Sigmoid colon (tissue), 7 donors: ENCODE results near the gene L2HGDH. TPM values are rescaled to one million over a fixed set of nuclear protein-coding genes. Genes with fewer than 3 reads are reported as not detected.

ENCODE experiments used
- DNase-seq: peaks from one replicate; pipeline ENCODE4 v3.0.0-alpha.2; 2019
- H3K27ac ChIP-seq, 4 donors: fragments of 200-600 bp; sonication (generic); one replicate each; pipeline ENCODE4 v1.5.1; 2016 to 2019; ENCODE audit warnings: mild to moderate bottlenecking in 1 of 4
- H3K27me3 ChIP-seq, 3 donors: fragments of 200-600 bp; sonication (generic); one replicate each; pipeline ENCODE4 v1.5.1; 2019; ENCODE audit warnings: mild to moderate bottlenecking in 1 of 3
- H3K36me3 ChIP-seq, 4 donors: fragments of 200-600 bp; sonication (generic); one replicate each; pipeline ENCODE4 v1.5.1; 2016 to 2019
- H3K4me1 ChIP-seq, 4 donors: fragments of 200-600 bp; sonication (generic); one replicate each; pipeline ENCODE4 v1.5.1; 2017 to 2019
- H3K4me3 ChIP-seq, 4 donors: fragments of 200-600 bp; sonication (generic); one replicate each; pipeline ENCODE4 v1.5.1; 2017 to 2019; ENCODE audit warnings: mild to moderate bottlenecking in 2 of 4, moderate library complexity in 1 of 4
- H3K9me3 ChIP-seq, 4 donors: fragments of 200-600 bp in 3 of 4; sonication (generic) in 3 of 4; one replicate each; pipeline versions ENCODE4 v1.5.1 to v1.6.1; 2013 to 2019
- EP300 ChIP-seq, 4 donors: sonication (generic); formaldehyde crosslinking; IDR thresholded peaks; one replicate each; pipeline ENCODE4 v1.6.1; 2017; ENCODE audit warnings: antibody characterized with exemption in 4 of 4
- POLR2A ChIP-seq, 2 donors: fragments of 450-650 bp; IDR thresholded peaks; one replicate each; pipeline ENCODE4 v1.6.1; 2016; ENCODE audit warnings: antibody characterized with exemption in 2 of 2, mild to moderate bottlenecking in 2 of 2, moderate library complexity in 2 of 2
- POLR2AphosphoS5 ChIP-seq, 4 donors: sonication (generic); formaldehyde crosslinking; IDR thresholded peaks; one replicate each; pipeline ENCODE4 v1.6.1; 2017; ENCODE audit warnings: antibody characterized with exemption in 4 of 4
- WGBS, 2 donors: extraction: QIAGEN DNeasy Blood & Tissue Kit; methylation state at CpG; one replicate each; pipeline ENCODE4 v1.1.7; 2013; 5-methylcytosine and 5-hydroxymethylcytosine counted together
- intact Hi-C: fragments of 100-400 bp; cut with DNase I; formaldehyde crosslinking; loops from one replicate; pipeline ENCODE4 v1.15.1; 2023
- polyA plus RNA-seq, 3 donors: library from polyadenylated mRNA; stranded (reverse); fragments of 200-250 nt; gene quantifications; one replicate each; pipeline ENCODE4 v1.2.3, GENCODE V29; 2013
- total RNA-seq, 4 donors: library from RNA; depleted of rRNA; stranded (reverse); fragments of >200 nt; gene quantifications; one replicate each; pipeline ENCODE4 v1.1.0, GENCODE V29; 2016
- TF ChIP-seq, protein P1 (sequence below), 4 experiments: fragments of 450-650 bp in 3 of 4; fragments of 200-600 bp in 1 of 4; IDR thresholded peaks; one replicate each; pipeline ENCODE4 v1.5.1; 2016 to 2019; ENCODE audit warnings: antibody characterized with exemption in 4 of 4, mild to moderate bottlenecking in 3 of 4, moderate library complexity in 2 of 4
- donor health status: healthy with polysubstance abuse.
- donor health status: Bipolar disorder and iron deficiency.
- donor health status: healthy.

L2HGDH gene
- total and polyA plus RNA-seq, 7 donors = 2.7 to 6.7 (median 3.9) TPM

DNA sequence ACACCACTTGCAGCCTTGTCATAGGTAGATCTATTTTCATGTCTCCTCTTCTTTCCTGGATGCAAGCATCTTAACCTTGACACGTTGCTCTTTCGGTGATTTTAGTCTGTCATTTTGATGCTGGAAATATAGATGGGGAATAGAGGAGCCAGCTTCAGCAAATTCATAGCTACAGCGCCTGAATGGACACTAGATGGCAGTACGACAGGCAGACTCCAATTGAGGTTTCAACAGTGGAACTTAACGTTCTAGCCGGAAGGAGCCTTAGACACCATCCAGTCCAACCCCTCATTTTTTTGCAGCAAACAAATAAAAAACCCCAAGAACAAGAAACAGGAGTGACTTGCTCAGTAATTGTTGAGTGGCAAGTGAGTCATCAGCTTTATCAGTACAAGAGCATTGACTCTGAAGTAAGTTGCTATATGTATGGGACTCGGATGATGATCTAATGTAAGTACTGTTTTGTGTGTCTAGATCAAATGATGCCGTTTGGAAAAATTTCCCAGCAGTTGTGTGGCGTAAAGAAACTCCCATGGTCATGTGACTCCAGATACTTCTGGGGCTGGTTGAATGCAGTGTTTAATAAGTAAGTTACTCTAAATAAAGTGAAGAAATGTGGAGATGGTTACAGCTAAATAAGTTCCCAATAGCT lies 9.1 kb upstream of the L2HGDH start:
- intact Hi-C loops = loop anchor here (1.0 to 2.0 kb wide), 2 partner anchors 76 to 211 kb away; partner anchors contain the start of genes CDKL1 and MAP4K5
- no peak for TF ChIP-seq EP300 (IDR thresholded peaks at IDR 0.05)
- TF ChIP-seq POLR2AphosphoS5 (IDR thresholded peaks at IDR 0.05) = peak in 2 of 4 donors; percentile 15 to 47
- TF ChIP-seq POLR2A (IDR thresholded peaks at IDR 0.05) = no peak
- TF ChIP-seq, protein P1, sequence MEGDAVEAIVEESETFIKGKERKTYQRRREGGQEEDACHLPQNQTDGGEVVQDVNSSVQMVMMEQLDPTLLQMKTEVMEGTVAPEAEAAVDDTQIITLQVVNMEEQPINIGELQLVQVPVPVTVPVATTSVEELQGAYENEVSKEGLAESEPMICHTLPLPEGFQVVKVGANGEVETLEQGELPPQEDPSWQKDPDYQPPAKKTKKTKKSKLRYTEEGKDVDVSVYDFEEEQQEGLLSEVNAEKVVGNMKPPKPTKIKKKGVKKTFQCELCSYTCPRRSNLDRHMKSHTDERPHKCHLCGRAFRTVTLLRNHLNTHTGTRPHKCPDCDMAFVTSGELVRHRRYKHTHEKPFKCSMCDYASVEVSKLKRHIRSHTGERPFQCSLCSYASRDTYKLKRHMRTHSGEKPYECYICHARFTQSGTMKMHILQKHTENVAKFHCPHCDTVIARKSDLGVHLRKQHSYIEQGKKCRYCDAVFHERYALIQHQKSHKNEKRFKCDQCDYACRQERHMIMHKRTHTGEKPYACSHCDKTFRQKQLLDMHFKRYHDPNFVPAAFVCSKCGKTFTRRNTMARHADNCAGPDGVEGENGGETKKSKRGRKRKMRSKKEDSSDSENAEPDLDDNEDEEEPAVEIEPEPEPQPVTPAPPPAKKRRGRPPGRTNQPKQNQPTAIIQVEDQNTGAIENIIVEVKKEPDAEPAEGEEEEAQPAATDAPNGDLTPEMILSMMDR (IDR thresholded peaks at IDR 0.05) = peak; percentile 72 to 90 (median 83)
- DNase-seq = peak; percentile 82
- peak overlapping the region; percentile 72 to 80 (median 76) for H3K27ac ChIP-seq
- H3K36me3 ChIP-seq = peaks cover 0 to 31% (median 10%) of the 10 kb centered on the region in 4 donors
- H3K9me3 ChIP-seq = no peaks in the 10 kb centered on the region
- 2 to 9% methylated on average over 9 of the region's 9 CpGs for WGBS, 2 donors
- peaks cover 0 to 38% (median 17%) of the 10 kb centered on the region in 4 donors for H3K4me1 ChIP-seq
- H3K27me3 ChIP-seq = no peaks in the 10 kb centered on the region
- H3K4me3 ChIP-seq = peak overlapping the region in 3 of 4 donors; percentile 19 to 37 (median 21)

DNA sequence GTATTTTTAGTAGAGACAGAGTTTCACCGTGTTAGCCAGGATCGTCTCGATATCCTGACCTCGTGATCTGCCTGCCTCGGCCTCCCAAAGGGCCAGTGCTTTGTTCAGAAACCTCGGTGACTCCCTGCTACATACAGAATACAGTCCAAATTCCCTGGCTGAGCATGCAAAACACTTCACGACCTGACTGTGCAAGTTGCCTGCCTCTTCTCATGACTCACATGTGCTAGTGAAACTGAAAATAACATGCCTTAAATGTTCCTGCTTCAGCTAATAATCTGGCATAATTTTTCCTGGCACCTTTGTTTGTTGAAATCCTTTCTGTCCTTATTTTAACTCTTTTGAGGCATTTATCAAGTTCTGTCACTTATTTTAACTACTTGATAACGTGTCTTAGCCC lies 8.3 kb upstream of the L2HGDH start:
- H3K36me3 ChIP-seq = peaks cover 0 to 24% (median 7%) of the 10 kb centered on the region in 4 donors
- peak overlapping the region; percentile 72 to 80 (median 76) for H3K27ac ChIP-seq
- DNase-seq = no peak
- peak in 3 of 4 donors; percentile 21 to 62 (median 43) for TF ChIP-seq POLR2AphosphoS5 (IDR thresholded peaks at IDR 0.05)
- TF ChIP-seq, protein P1 (IDR thresholded peaks at IDR 0.05) = no peak
- peaks cover 0 to 38% (median 17%) of the 10 kb centered on the region in 4 donors for H3K4me1 ChIP-seq
- intact Hi-C loops = loop anchor here (2.0 kb wide), 1 partner anchor 77 kb away; the partner anchor contains the start of gene CDKL1
- H3K4me3 ChIP-seq = no peak overlapping the region
- 71 to 77% methylated on average over 8 of the region's 8 CpGs for WGBS, 2 donors
- no peaks in the 10 kb centered on the region for H3K9me3 ChIP-seq
- no peaks in the 10 kb centered on the region for H3K27me3 ChIP-seq

DNA sequence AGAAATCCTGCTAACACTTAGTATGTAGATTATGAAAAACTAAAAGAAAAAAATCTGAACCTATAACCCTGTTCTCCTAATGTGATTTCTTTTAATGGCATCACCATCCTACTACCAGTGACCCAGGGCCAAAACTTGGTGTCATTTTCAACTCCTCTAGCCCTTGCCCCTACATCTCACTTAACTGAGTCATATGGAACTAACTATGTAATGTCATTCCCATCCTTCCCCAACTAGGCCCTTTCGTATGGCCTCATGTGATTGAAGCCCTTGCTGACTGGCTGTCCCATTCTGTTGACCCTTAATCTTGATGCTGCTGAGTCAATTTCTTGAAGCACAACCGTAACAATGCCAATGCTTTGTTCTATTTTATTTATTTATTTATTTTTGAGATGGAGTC lies 7.7 kb upstream of the L2HGDH start:
- no peaks in the 10 kb centered on the region for H3K27me3 ChIP-seq
- TF ChIP-seq EP300 (IDR thresholded peaks at IDR 0.05) (no peak), POLR2AphosphoS5 (IDR thresholded peaks at IDR 0.05) (no peak), POLR2A (IDR thresholded peaks at IDR 0.05) (no peak)
- TF ChIP-seq, protein P1 (IDR thresholded peaks at IDR 0.05) = no peak
- no peak overlapping the region for H3K4me3 ChIP-seq
- DNase-seq = no peak
- H3K4me1 ChIP-seq = peaks cover 0 to 38% (median 17%) of the 10 kb centered on the region in 4 donors
- peak overlapping the region in 3 of 4 donors; percentile 72 to 76 (median 76) for H3K27ac ChIP-seq
- intact Hi-C loops = loop anchor here (2.0 to 10.0 kb wide), 3 partner anchors 77 to 455 kb away; partner anchors contain the start of gene CDKL1
- H3K36me3 ChIP-seq = peaks cover 0 to 19% (median 5%) of the 10 kb centered on the region in 4 donors
- H3K9me3 ChIP-seq = no peaks in the 10 kb centered on the region
- 89 to 92% methylated on average over 2 of the region's 2 CpGs for WGBS, 2 donors

DNA sequence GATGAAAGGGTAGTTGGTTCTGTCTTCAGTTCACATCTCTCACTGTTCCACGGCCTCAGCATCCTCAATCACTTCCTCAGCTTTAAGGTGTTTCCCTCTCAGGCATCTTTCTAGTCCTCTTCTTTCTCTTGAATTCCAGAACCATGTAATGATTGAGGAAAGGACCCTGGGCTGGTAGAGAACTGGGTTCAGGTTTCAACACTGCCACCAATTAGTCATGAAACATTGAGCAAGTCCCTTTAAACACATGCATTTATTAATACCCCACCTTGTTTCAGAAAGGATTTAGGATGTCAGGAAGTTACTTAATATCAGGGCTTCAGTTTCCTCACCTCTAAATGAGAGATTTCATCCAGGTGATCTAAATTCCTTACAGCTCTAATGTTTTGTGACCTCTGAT lies 7.3 kb upstream of the L2HGDH start:
- no peak for DNase-seq
- H3K4me1 ChIP-seq = peaks cover 0 to 38% (median 17%) of the 10 kb centered on the region in 4 donors
- WGBS, 2 donors = 80 to 82% methylated on average over 1 of the region's 1 CpG
- TF ChIP-seq, protein P1 (IDR thresholded peaks at IDR 0.05) = no peak
- TF ChIP-seq POLR2AphosphoS5 (IDR thresholded peaks at IDR 0.05) (no peak), EP300 (IDR thresholded peaks at IDR 0.05) (no peak), POLR2A (IDR thresholded peaks at IDR 0.05) (no peak)
- peak overlapping the region in 3 of 4 donors; percentile 72 to 76 (median 76) for H3K27ac ChIP-seq
- no peak overlapping the region for H3K4me3 ChIP-seq
- H3K27me3 ChIP-seq = no peaks in the 10 kb centered on the region
- peaks cover 0 to 15% (median 1%) of the 10 kb centered on the region in 4 donors for H3K36me3 ChIP-seq
- H3K9me3 ChIP-seq = no peaks in the 10 kb centered on the region
- intact Hi-C loops = loop anchor here (10.0 kb wide), 2 partner anchors 454 to 456 kb away; no protein-coding TSS in a partner anchor
